Body of pancreas (tissue), 4 donors: Measurements from ENCODE around the gene RITA1. TPM values are rescaled to one million over a fixed set of nuclear protein-coding genes. Genes with fewer than 3 reads are reported as not detected.
A peak's percentile ranks its signal among the peaks of the same experiment; 100 is the strongest.
"Not testable (repeated sequence)": the region's sequence is repeated elsewhere in the genome, so short reads cannot be mapped to it uniquely, and the experiment has no call there.

Source experiments
- ATAC-seq: fragments of 150-250 bp; one replicate; pipeline ENCODE4 v1.9.1; 2016
- DNase-seq, 4 donors: peaks; one replicate each; pipeline ENCODE4 v3.0.0-alpha.2; 2019
- H3K27ac ChIP-seq, 4 donors: fragments of 200-600 bp; sonication (generic); 1 replicate in 3 of 4; 2 replicates in 1 of 4; pipeline versions ENCODE4 v1.5.1 to v1.6.1; 2016 to 2019; ENCODE audit warnings: mild to moderate bottlenecking in 1 of 4, mixed read lengths in 1 of 4, moderate library complexity in 1 of 4
- H3K27me3 ChIP-seq, 2 donors: fragments of 200-600 bp; sonication (generic); one replicate each; pipeline ENCODE4 v1.6.0; 2016; ENCODE audit warnings: mild to moderate bottlenecking in 1 of 2
- H3K36me3 ChIP-seq, 2 donors: fragments of 200-600 bp; sonication (generic); replicated peaks in 1 of 2; 2 replicates each; pipeline ENCODE4 v1.5.1; 2016; ENCODE audit warnings: low read depth in 2 of 2; ENCODE audit not compliant: insufficient read depth in 1 of 2
- H3K4me1 ChIP-seq: fragments of 200-600 bp; sonication (generic); one replicate; pipeline ENCODE4 v1.6.0; 2016
- H3K4me3 ChIP-seq, 2 donors: fragments of 200-600 bp; sonication (generic); 1 replicate in 1 of 2; 2 replicates in 1 of 2; pipeline ENCODE4 v1.5.1; 2016 to 2019
- H3K9me3 ChIP-seq, 3 donors: fragments of 200-600 bp; sonication (generic); 1 replicate in 2 of 3; 2 replicates in 1 of 3; pipeline ENCODE4 v1.5.1; 2016
- CTCF ChIP-seq, 7 experiments: fragments of 450-650 bp in 4 of 7; fragments of 200-600 bp in 3 of 7; sonication (generic) in 3 of 7; IDR thresholded peaks; one replicate each; pipeline ENCODE4 v1.5.1; 2016 to 2019; ENCODE audit warnings: antibody characterized with exemption in 7 of 7
- POLR2A ChIP-seq, 3 donors: fragments of 450-650 bp; IDR thresholded peaks; one replicate each; pipeline ENCODE4 v1.6.1; 2016; ENCODE audit warnings: antibody characterized with exemption in 3 of 3, mild to moderate bottlenecking in 2 of 3
- WGBS, 2 donors: methylation state at CpG; one replicate each; pipeline ENCODE4 v1.1.5; 2017; 5-methylcytosine and 5-hydroxymethylcytosine counted together
- intact Hi-C: fragments of 100-400 bp; cut with DNase I; formaldehyde crosslinking; loops from one replicate; pipeline ENCODE4 v1.15.1; 2023
- total RNA-seq, 2 donors: library from RNA; depleted of rRNA; stranded (reverse); fragments of >200 nt; gene quantifications; one replicate each; pipeline ENCODE4 v1.1.0, GENCODE V29; 2016

The RITA1 gene
- total RNA-seq, 2 donors from 2014 or later = 6.9 to 15.3 TPM

DNA sequence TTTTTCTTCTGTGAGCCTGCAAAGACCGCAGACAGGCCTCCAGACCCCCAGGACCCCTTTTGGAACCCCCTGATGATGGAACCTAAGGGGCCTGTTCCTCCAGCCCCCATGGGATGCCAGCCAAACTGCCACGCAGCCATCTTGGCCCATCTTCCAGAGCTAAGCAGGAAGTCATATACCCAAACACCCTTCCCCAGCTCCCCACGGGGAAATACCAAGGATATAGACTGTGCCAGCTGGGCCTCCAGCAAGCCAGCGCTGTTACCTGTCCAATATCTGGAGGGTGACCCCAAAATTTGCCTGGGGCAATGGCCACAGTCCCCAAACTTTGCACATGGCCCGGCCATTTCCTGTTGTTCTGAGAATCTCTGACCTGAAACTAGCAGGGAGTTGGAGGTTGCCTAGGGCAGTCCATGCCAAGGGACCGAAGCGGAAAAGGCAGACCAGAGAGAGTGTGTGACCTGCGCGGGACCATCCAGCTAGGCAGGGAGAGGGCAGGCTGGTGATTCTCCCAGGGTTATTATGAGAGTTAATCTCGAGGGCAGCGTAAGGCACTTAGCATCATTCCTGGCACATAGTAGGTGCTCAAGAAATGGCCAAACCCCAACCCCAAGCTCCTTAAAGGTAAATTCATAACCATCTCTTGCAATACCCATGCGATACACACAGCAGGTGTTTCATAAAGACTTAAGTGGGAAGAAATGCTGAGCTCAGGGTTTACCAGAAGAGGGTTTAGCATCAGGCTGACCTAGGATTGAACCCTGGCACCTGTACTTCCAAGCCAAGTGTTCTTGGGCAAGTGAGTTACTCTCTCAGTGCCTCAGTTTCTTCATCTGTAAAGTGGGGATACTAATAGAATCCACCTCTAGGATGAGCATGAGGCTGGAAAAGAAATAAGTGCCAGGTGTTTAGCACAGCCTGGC, 47.4 kb upstream of the RITA1 start:
- no peak for TF ChIP-seq POLR2A (IDR thresholded peaks at IDR 0.05)
- no peak for TF ChIP-seq CTCF (IDR thresholded peaks at IDR 0.05)
- Histone ChIP-seq H3K9me3 (no peaks in the 10 kb centered on the region), H3K27ac (no peak overlapping the region), H3K36me3 (no peaks in the 10 kb centered on the region), H3K4me3 (no peak overlapping the region), H3K27me3 (no peaks in the 10 kb centered on the region), H3K4me1 (peaks cover 32% of the 10 kb centered on the region)
- ATAC-seq = no peak
- 82 to 83% methylated on average over 10 to 12 of the region's 12 CpGs for WGBS, 2 donors
- intact Hi-C loops = no loop called here
- no peak for DNase-seq

DNA sequence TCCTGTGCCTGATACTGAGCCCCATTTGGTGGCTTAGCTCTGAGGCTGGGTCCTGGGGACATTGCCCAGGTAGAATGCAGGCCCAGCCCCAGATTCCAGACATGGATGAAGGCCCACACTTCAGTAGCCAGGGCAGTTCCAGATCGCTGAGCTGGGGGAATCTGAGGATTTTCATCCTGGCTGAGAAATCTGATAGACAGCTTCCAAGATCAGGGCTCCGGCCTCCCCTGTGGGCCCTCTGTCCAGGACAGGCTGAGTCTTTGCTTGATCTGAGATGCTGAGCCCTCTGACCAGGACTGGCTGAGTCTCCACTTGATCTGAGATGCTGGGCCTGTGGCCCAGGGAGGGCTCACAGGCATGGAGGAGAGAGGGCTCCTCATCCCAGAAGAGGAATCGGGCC, 46.7 kb upstream of the RITA1 start:
- Histone ChIP-seq H3K4me3 (no peak overlapping the region), H3K4me1 (peaks cover 33% of the 10 kb centered on the region), H3K36me3 (no peaks in the 10 kb centered on the region), H3K27me3 (no peaks in the 10 kb centered on the region), H3K9me3 (no peaks in the 10 kb centered on the region), H3K27ac (no peak overlapping the region)
- no peak for DNase-seq
- TF ChIP-seq CTCF (IDR thresholded peaks at IDR 0.05) (no peak), POLR2A (IDR thresholded peaks at IDR 0.05) (no peak)
- ATAC-seq = no peak
- 82 to 84% methylated on average over 3 of the region's 3 CpGs for WGBS, 2 donors
- intact Hi-C loops = no loop called here

DNA sequence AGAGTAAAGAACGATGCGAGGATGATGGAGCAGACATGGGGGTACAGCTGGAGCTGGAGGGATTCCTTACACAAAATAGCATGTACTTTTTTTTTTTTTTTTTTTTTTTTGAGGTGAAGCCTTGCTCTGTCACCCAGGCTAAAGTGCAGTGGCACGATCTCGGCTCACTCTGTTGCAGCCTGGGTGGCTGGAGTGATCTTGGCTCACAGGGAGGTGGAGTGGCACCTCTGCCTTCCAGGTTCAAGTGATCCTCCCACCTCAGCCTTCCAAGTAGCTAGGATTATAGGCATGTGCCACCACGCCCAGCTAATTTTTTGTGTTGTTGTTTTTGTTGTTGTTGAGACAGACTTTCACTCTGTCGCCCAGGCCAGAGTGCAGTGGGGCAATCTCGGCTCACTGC, 44.8 kb upstream of the RITA1 start:
- intact Hi-C loops = no loop called here
- WGBS, 2 donors = 71 to 75% methylated on average over 7 of the region's 7 CpGs
- Histone ChIP-seq H3K4me1 (peaks cover 17% of the 10 kb centered on the region), H3K4me3 (no peak overlapping the region), H3K36me3 (no peaks in the 10 kb centered on the region), H3K9me3 (no peaks in the 10 kb centered on the region), H3K27me3 (no peaks in the 10 kb centered on the region), H3K27ac (peak overlapping the region in 2 of 4 donors; percentile 72 to 80)
- TF ChIP-seq CTCF (IDR thresholded peaks at IDR 0.05) (no peak), POLR2A (IDR thresholded peaks at IDR 0.05) (no peak)
- ATAC-seq (no peak), DNase-seq (no peak)

DNA sequence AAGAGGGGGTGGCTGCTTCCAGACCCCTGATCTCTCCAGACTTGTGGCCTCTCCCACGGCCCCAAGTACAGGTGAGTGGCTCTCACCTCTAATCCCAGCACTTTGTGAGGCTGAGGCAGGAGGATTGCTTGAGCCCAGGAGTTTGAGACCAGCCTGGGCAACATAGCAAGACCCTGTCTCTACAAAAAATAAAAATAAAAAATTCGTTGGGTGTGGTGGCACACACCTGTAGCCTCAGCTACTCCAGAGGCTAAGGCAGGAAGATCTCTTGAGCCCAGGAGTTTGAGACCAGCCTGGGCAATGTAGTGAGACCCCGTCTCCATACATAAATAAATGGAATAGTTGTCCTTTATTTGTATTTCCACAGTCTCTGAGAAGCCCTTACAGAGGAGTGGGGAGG, 43.8 kb upstream of the RITA1 start:
- Histone ChIP-seq H3K4me1 (peaks cover 13% of the 10 kb centered on the region), H3K27ac (peak overlapping the region; percentile 42 to 80 (median 76))
- H3K9me3 ChIP-seq, H3K36me3 ChIP-seq, ATAC-seq, H3K4me3 ChIP-seq, intact Hi-C loops, H3K27me3 ChIP-seq, DNase-seq: not testable (repeated sequence)
- 68 to 78% methylated on average over 3 of the region's 3 CpGs for WGBS, 2 donors

GRCh38 chr12:113142173-113142885, 43.2 kb upstream of the RITA1 start:
- Histone ChIP-seq H3K9me3 (no peaks in the 10 kb centered on the region), H3K27me3 (no peaks in the 10 kb centered on the region), H3K4me3 (no peak overlapping the region), H3K27ac (peak overlapping the region; percentile 42 to 80 (median 76)), H3K36me3 (no peaks in the 10 kb centered on the region), H3K4me1 (peaks cover 13% of the 10 kb centered on the region)
- intact Hi-C loops = no loop called here
- ATAC-seq (peak; percentile 91), DNase-seq (peak; percentile 72 to 86 (median 83))
- 38 to 57% methylated on average over 12 to 17 of the region's 17 CpGs for WGBS, 2 donors
- TF ChIP-seq POLR2A (IDR thresholded peaks at IDR 0.05) = peak in 2 of 3 donors; percentile 15 to 34
- no peak for TF ChIP-seq CTCF (IDR thresholded peaks at IDR 0.05)
